HepG2 (cell line): ENCODE measurements around the gene PIEZO1. TPM values are rescaled to one million over a fixed set of nuclear protein-coding genes. Genes with fewer than 3 reads are reported as not detected.
A peak's percentile ranks its signal among the peaks of the same experiment; 100 is the strongest.

Experiments
- ATM ChIP-seq: fragments of 450-650 bp; IDR thresholded peaks from 2 replicates; pipeline ENCODE4 v1.7.1; 2017; ENCODE audit warnings: mild to moderate bottlenecking, borderline replicate concordance
- CTCF ChIP-seq: sonication (generic); formaldehyde crosslinking; IDR thresholded peaks from 2 replicates; pipeline ENCODE4 v1.5.0; 2020; ENCODE audit warnings: mild to moderate bottlenecking, missing genetic modification reagents, moderate library complexity
- DMAP1 ChIP-seq: IDR thresholded peaks from 2 replicates; pipeline ENCODE4 v1.6.1; 2016
- HNRNPL ChIP-seq: fragments of 200-400 bp; formaldehyde crosslinking; IDR thresholded peaks from 2 replicates; pipeline ENCODE4 v1.6.1; 2017; ENCODE audit warnings: mild to moderate bottlenecking, low read depth, low read length
- HNRNPUL1 ChIP-seq: fragments of 200-400 bp; formaldehyde crosslinking; IDR thresholded peaks from 2 replicates; pipeline ENCODE4 v1.6.1; 2017; ENCODE audit warnings: low read depth, mild to moderate bottlenecking, low read length, moderate library complexity
- KLF16 ChIP-seq, 2 experiments: sonication (generic) in 1 of 2; formaldehyde crosslinking in 1 of 2; IDR thresholded peaks; 2 replicates each; pipeline versions ENCODE4 v1.6.1 to v1.8.0; 2016 to 2023; ENCODE audit warnings: missing genetic modification reagents in 2 of 2, missing compliant biosample characterization in 1 of 2
- MEIS2 ChIP-seq: sonication (generic); formaldehyde crosslinking; IDR thresholded peaks from 2 replicates; pipeline ENCODE4 v1.9.0; 2021; ENCODE audit warnings: mild to moderate bottlenecking, missing genetic modification reagents
- NFYB ChIP-seq: sonication (generic); formaldehyde crosslinking; IDR thresholded peaks from 2 replicates; pipeline ENCODE4 v1.4.0; 2020; ENCODE audit warnings: missing genetic modification reagents
- POGK ChIP-seq: sonication (generic); formaldehyde crosslinking; conservative IDR thresholded peaks from 2 replicates; pipeline ENCODE4 v1.8.0; 2022; ENCODE audit warnings: mild to moderate bottlenecking, moderate library complexity, missing genetic modification reagents
- RFX1 ChIP-seq: fragments of 450-650 bp; IDR thresholded peaks from 2 replicates; pipeline ENCODE4 v1.6.1; 2017
- SP1 ChIP-seq, 2 experiments: fragments of 450-650 bp in 1 of 2; sonication (generic) in 1 of 2; formaldehyde crosslinking in 1 of 2; IDR thresholded peaks; 2 replicates each; pipeline versions ENCODE4 v1.4.0 to v1.6.1; 2016 to 2020; ENCODE audit warnings: missing genetic modification reagents in 1 of 2
- SRSF4 ChIP-seq: fragments of 200-400 bp; formaldehyde crosslinking; IDR thresholded peaks from one replicate; pipeline ENCODE4 v1.6.1; 2018; ENCODE audit warnings: mild to moderate bottlenecking, low read depth, low read length, moderate library complexity; ENCODE audit not compliant: poor library complexity, severe bottlenecking
- TBL1XR1 ChIP-seq: fragments of 150-350 bp; IDR thresholded peaks from 2 replicates; pipeline ENCODE4 v1.6.1; 2014; ENCODE audit warnings: borderline replicate concordance, low read length; ENCODE audit not compliant: partially characterized antibody
- ZFP36L1 ChIP-seq: sonication (generic); formaldehyde crosslinking; IDR thresholded peaks from 2 replicates; pipeline ENCODE4 v1.8.0; 2022; ENCODE audit warnings: mild to moderate bottlenecking, missing genetic modification reagents, moderate library complexity
- ZNF235 ChIP-seq: sonication (generic); formaldehyde crosslinking; IDR thresholded peaks from 2 replicates; pipeline ENCODE4 v1.8.1; 2023; ENCODE audit warnings: mild to moderate bottlenecking, missing genetic modification reagents, borderline replicate concordance
- ZNF274 ChIP-seq: sonication (generic); formaldehyde crosslinking; IDR thresholded peaks from 2 replicates; pipeline ENCODE4 v1.5.1; 2020; ENCODE audit warnings: mild to moderate bottlenecking, missing genetic modification reagents
- ZNF460 ChIP-seq: sonication (generic); formaldehyde crosslinking; IDR thresholded peaks from 2 replicates; pipeline ENCODE4 v1.5.1; 2020; ENCODE audit warnings: missing genetic modification reagents, mild to moderate bottlenecking, borderline replicate concordance
- ZNF597 ChIP-seq: sonication (generic); formaldehyde crosslinking; IDR thresholded peaks from 2 replicates; pipeline ENCODE4 v1.5.0; 2020; ENCODE audit warnings: missing genetic modification reagents
- ZNF772 ChIP-seq: sonication (generic); formaldehyde crosslinking; IDR thresholded peaks from 2 replicates; pipeline ENCODE4 v1.5.0; 2020; ENCODE audit warnings: mild to moderate bottlenecking, missing genetic modification reagents
- ZNF788 ChIP-seq: sonication (generic); formaldehyde crosslinking; IDR thresholded peaks from 2 replicates; pipeline ENCODE4 v1.5.0; 2020; ENCODE audit warnings: mild to moderate bottlenecking, missing genetic modification reagents, borderline replicate concordance
- ZNF800 ChIP-seq: sonication (generic); formaldehyde crosslinking; IDR thresholded peaks from 2 replicates; pipeline ENCODE4 v1.4.0; 2020; ENCODE audit warnings: missing genetic modification reagents
- ZNF883 ChIP-seq: sonication (generic); formaldehyde crosslinking; IDR thresholded peaks from 2 replicates; pipeline ENCODE4 v1.5.1; 2020; ENCODE audit warnings: mild to moderate bottlenecking, missing genetic modification reagents; ENCODE audit errors: not compliant biosample characterization
- ZNF891 ChIP-seq: sonication (generic); formaldehyde crosslinking; IDR thresholded peaks from 2 replicates; pipeline ENCODE4 v1.5.0; 2020; ENCODE audit warnings: mild to moderate bottlenecking, missing genetic modification reagents
- polyA plus RNA-seq, 8 experiments: library from polyadenylated mRNA; depleted of rRNA in 3 of 8; stranded (reverse) in 7 of 8; unstranded in 1 of 8; fragments of >200 nt; fragmentation: Illumina TruSeq in 4 of 8; extraction: Trizol in 4 of 8; gene quantifications; 2 replicates each; pipeline versions ENCODE4 v1.2.1 to v1.2.3, GENCODE V29; 2011 to 2016; ENCODE audit warnings: low read depth in 4 of 8, missing spikeins in 1 of 8, mixed read lengths in 1 of 8; ENCODE audit not compliant: insufficient read depth in 1 of 8
- total RNA-seq, 5 experiments: library from RNA; depleted of rRNA; stranded (reverse); fragments of >200 nt; fragmentation: Illumina TruSeq; extraction: Trizol; gene quantifications; 2 replicates each; pipeline ENCODE4 v1.2.3, GENCODE V29; 2016; ENCODE audit warnings: low read depth in 1 of 5

Gene PIEZO1
- total and polyA plus RNA-seq, 2 of the 13 experiments (the other 11 are each of a cell fraction or from before 2014, with no cell fraction given): 67.9 to 85.0 TPM

GRCh38 chr16:88700636-88701482 is 84.2 kb downstream of the PIEZO1 start (continued):
- TF ChIP-seq ZNF597 (CRISPR knock-in tag) (no peak), ZFP36L1 (CRISPR knock-in tag) (no peak; the same call in 1 of the 2 replicates), ZNF883 (peak; percentile 55), SRSF4 (no peak), ATM (no peak), DMAP1 (peak; percentile 63), RFX1 (no peak), ZNF460 (CRISPR knock-in tag) (peak; percentile 71; the same call in 1 of the 2 replicates), ZNF235 (0 out of 2 replicates have a peak, but pooled peaks have one; percentile 47), KLF16 (CRISPR knock-in tag; IDR thresholded peaks at IDR 0.05) (peak in 1 of 2 experiments; percentile 89; a peak in 2 of 4 replicates), HNRNPUL1 (no peak), POGK (peak; percentile 8; the same call in 1 of the 2 replicates), CTCF (CRISPR knock-in tag) (peak; percentile 27; the same call in 1 of the 2 replicates), HNRNPL (peak; percentile 94), NFYB (CRISPR knock-in tag) (peak; percentile 11; the same call in 1 of the 2 replicates), ZNF891 (CRISPR knock-in tag) (no peak; the same call in 1 of the 2 replicates), ZNF772 (peak; percentile 86), ZNF274 (CRISPR knock-in tag) (peak; percentile 71), SP1 (IDR thresholded peaks at IDR 0.05) (no peak), SP1 (CRISPR knock-in tag; IDR thresholded peaks at IDR 0.05) (peak; percentile 3; the same call in 1 of the 2 replicates), ZNF800 (no peak), TBL1XR1 (no peak), MEIS2 (CRISPR knock-in tag) (peak; percentile 94), ZNF788 (CRISPR knock-in tag) (peak; percentile 58; the same call in 1 of the 2 replicates)
